IPS-18c (cell line): ENCODE results near the gene SND1.
"Not testable (repeated sequence)": the region's sequence is repeated elsewhere in the genome, so short reads cannot be mapped to it uniquely, and the experiment has no call there.

Source experiments
- H3K4me3 ChIP-seq: 2 replicates; pipeline ENCODE4 v1.7.0; 2013; ENCODE audit warnings: low read depth, mild to moderate bottlenecking, low read length, moderate library complexity; ENCODE audit not compliant: insufficient read depth
- H3K9me3 ChIP-seq: one replicate; pipeline ENCODE4 v1.6.1; 2013; ENCODE audit warnings: mild to moderate bottlenecking, low read length, moderate library complexity; ENCODE audit not compliant: control insufficient read depth, insufficient read depth

Gene SND1

DNA sequence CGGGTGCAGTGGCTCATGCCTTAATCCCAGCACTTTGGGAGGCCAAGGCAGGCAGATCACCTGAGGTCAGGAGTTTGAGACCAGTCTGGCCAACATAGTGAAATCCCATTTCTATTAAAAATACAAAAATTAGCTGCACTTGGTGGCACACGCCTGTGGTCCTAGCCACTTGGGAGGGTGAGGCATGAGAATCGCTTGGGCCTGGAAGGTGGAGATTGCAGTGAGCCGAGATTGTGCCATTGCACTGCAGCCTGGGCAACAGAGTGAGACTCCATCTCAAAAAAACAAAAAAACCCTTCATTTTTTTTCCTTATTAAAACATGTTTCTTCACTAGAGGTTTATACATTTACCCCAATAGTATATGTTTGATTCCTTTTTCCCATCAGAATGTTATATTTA, 22.9 kb downstream of the SND1 start:
- H3K4me3 ChIP-seq, H3K9me3 ChIP-seq: not testable (repeated sequence)

DNA sequence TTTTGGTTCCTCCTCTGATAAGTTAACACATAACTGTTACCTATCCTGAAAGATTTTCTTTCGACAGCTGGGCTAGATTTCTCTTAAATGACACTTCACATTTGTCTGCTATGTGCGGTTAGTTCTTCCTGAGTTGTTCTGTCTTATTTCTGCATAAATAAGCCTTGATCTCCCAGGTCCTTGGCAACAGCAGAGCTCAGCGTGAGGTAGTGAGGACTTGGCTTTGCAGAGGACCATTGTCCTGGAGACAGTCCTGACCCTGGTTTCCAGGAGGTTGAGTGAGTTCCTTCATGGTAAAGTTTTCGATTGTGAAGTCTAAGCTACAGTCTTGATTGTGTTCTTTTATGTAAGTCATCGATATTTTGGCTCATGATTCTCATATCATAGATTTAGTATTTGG, 23.7 kb downstream of the SND1 start:
- no peaks in the 10 kb centered on the region for H3K9me3 ChIP-seq
- no peak overlapping the region for H3K4me3 ChIP-seq

DNA sequence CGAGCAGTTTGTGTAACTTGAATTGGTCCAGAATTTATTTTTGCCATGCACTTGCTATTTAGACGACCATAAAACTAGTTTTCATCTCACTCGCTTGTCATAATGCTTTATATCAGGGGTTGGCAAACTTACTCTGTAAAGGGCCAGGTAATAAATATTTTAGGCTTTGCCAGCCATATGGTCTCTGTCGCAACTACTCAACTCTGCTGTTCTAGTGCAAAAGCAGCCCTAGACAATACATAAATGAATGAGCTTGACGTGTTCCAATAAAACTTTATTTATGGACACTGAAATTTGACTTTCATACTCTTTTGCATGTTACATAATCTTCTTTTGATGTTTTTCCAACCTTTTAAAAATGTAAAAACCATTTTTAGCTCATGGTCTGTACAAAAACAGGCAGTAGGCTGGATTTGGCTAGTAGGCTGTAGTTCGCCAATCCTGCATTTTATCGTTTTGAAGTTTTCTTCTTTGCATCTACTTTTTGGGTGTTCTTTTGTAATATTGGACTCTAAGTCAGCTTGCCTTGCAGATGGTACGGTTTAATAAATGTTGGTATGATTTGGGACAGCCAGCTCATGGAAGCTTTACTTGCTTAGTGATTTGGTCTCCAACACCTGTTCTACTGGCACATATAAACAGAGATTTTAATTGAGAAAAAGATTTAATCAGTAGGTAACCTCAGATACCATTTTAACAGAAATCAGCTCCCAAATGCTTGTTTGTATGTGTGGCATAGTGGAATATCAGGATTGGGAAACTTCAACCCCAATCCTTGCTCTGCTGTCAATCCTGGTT, 25.6 kb downstream of the SND1 start:
- Histone ChIP-seq H3K4me3 (no peak overlapping the region), H3K9me3 (no peaks in the 10 kb centered on the region)

DNA sequence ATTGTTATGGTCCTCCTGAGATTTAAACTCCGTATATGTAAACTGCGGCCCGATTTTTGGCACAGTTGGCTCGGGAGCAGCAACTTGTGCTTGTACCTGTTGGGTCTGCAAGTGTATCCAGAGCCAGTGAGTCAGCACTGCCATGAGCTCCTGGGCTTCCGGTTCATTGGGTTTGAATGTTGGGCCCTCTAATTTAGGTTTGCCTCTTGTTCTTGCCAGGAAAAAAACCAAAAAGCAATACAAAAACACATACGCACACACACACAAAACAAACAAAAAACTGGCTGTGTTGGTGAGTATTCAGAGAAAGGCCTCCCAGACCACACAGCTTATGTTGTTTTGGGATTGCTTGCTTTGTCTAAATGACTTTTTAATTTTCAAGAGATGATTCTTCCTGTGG, 26.3 kb downstream of the SND1 start:
- Histone ChIP-seq H3K4me3 (no peak overlapping the region), H3K9me3 (no peaks in the 10 kb centered on the region)

- Histone ChIP-seq H3K4me3 (no peak overlapping the region), H3K9me3 (no peaks in the 10 kb centered on the region)
Observed at GRCh38 chr7:127678947-127679346, 27.0 kb downstream of the SND1 start.

GRCh38 chr7:127680983-127681382, 29.0 kb downstream of the SND1 start:
- Histone ChIP-seq H3K4me3 (no peak overlapping the region), H3K9me3 (no peaks in the 10 kb centered on the region)

DNA sequence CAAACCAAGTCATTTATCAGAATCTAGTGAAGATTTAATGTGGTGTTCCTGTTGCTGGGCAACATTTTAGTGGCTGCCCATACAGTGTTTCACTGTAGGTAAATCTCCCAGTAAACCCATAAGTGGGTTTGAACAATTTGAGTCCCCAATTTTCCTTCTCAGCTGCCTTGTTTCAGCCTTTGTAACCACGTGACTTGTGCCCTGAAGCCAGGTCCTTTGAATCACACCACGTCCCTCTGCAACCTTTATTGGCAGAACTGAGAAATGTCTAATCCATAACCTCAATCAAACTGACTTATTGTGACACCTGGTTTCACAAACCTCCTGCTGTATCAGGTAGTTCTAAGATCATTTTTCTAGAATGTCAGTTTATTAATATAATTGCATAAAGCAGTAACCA, 30.1 kb downstream of the SND1 start:
- Histone ChIP-seq H3K9me3 (no peaks in the 10 kb centered on the region), H3K4me3 (no peak overlapping the region)

DNA sequence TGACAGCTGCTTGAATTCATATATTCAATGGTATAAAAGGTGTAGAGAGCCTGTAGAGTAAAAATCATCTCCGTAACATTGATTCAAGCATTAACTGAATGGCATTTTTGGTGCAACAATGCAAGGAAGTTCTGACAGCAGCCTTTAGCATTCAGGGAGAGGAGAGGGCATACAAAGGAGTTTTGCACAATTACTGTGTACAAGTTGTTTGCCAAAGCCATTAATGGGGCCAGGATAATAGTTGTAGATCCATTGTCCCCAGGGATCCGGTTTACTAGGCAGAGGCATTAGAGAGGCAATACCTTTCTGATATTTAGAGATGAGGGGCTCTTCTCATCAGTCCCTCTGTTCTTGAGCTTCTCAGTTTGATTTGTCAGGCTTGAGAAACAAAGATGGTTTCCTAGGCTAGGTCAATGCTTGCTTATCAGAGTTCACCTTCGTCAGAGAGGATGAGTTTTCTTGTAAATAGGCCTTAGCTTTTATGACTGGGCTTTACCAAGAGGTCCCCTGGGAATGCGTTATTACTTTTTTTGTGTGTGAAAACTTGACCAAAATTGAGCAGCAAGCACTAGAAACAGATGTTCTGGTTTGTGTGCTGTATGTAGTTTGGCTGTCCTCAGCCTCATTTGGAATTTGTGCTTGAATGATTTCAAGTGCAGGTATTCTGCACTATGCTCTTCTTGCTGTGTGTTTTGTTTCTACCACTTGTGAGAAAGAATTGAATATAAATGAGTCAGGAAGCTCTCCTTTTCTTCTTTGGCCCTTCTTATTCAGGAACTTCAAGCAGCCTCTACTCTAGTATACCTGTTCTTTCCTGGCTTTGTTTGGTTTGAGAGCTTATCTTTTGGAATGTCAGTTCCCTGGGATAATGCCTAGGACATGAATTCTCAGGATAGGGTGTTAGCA, 32.0 kb downstream of the SND1 start:
- Histone ChIP-seq H3K4me3 (no peak overlapping the region), H3K9me3 (no peaks in the 10 kb centered on the region)

DNA sequence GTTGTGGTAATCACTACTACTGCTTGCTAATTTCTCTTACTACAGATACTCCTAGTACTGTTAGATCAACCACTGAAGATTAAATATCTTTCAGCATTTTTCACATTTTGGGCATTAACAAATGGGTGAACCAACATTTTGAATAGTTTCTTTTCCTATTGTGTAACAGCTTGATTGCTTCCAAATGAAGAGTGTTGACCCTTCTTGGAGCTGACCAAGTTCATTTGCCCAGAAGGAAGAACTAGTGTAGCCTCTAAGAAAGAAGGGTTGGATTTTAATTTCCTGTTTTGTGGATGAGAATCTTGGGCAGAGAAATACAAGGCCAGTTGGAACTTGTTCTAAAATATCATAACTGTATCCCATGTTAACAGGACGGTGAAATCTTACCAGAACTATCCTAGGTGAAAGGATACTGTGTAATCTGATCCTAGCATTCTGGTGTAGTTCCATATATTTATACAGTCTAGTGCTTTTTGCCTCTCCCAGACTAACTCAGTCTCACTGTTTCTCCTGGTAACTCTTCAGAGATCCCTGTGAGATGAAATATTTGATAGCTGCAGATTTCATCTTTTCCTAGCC, 37.3 kb downstream of the SND1 start:
- Histone ChIP-seq H3K9me3 (no peaks in the 10 kb centered on the region), H3K4me3 (no peak overlapping the region)

DNA sequence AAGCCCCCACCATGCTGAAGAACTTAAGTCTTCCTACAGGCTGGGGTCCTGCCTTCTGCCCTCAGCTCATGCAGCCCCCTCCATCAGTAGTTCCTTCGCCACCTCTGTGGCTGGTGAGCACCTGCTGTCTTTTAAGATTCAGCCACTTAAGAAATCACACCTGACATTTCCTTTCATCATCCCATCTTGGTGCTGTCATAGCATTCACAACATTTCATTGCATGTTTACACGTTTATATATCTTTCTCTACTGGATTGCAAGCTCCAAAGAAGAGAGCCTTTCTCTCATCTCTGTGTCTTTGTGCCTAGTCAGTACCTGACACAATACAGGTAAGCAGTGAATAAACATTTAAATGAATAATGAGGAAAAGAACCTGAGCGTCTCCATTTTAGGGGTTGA, 38.3 kb downstream of the SND1 start:
- no peaks in the 10 kb centered on the region for H3K9me3 ChIP-seq
- no peak overlapping the region for H3K4me3 ChIP-seq

GRCh38 chr7:127690806-127691205, 38.8 kb downstream of the SND1 start:
- no peak overlapping the region for H3K4me3 ChIP-seq
- H3K9me3 ChIP-seq = no peaks in the 10 kb centered on the region

GRCh38 chr7:127692200-127692599, 40.2 kb downstream of the SND1 start:
- Histone ChIP-seq H3K9me3 (no peaks in the 10 kb centered on the region), H3K4me3 (no peak overlapping the region)

GRCh38 chr7:127699853-127700252, 47.9 kb downstream of the SND1 start:
- Histone ChIP-seq H3K4me3 (no peak overlapping the region), H3K9me3 (no peaks in the 10 kb centered on the region)

DNA sequence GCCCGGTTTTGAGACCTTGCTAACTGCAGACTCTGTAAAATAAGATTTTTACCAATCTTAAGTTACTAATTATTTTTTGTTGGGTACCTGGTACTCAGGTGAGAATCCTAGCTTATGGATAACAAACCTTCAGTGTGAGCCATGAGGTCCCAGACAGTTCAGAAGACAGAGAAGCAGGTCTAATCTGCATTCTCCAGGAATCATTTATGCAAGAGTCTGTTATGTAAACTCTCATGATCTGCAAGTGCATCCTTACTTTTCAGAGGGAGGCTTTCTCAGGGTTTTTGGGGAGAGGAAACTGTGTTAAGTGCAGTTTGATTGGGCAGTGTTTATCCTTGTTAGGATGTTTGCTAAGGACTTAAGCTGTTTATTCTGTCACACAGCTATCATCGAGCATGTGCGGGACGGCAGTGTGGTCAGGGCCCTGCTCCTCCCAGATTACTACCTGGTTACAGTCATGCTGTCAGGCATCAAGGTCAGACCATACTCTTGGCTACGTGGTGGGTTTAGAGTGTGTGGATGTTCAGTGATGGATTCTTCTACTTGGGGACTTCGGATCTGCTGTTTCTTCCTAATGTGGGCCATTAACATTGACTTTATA, 50.2 kb downstream of the SND1 start:
- Histone ChIP-seq H3K9me3 (no peaks in the 10 kb centered on the region), H3K4me3 (no peak overlapping the region)

GRCh38 chr7:127702938-127703337, 50.9 kb downstream of the SND1 start:
- H3K9me3 ChIP-seq = no peaks in the 10 kb centered on the region

GRCh38 chr7:127704211-127704610, 52.2 kb downstream of the SND1 start:
- Histone ChIP-seq H3K4me3 (no peak overlapping the region), H3K9me3 (no peaks in the 10 kb centered on the region)

More at GRCh38 chr7:127702938-127703337, 50.9 kb downstream of the SND1 start:
- H3K4me3 ChIP-seq = no peak overlapping the region

DNA sequence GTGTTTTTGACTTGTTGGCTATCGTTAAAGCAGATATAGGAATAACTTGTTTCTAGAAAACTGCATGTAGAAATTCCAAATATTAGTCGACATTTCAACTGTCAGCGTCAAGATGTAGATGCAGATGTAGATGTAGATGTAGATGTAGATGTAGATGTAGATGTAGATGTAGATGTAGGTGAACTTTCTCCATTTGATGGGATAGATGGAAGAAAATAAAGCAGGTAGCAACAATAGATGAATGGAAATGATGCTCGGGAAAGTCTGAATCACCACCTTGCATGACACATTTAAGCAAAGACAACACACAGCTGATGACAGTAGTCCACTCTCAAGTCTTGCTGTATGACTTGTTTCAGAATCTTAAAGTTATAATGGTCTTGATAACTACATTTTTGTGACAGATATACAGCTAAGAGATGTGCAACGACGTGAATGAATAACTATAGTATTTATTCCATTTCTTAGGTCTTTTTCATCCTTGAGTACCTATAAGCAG, 53.5 kb downstream of the SND1 start:
- H3K9me3 ChIP-seq = no peaks in the 10 kb centered on the region
- H3K4me3 ChIP-seq = no peak overlapping the region
